Astrocyte of the cerebellum (primary cell): ENCODE data around the gene PDZD7.

Experiments
- DNase-seq: peaks from one replicate; pipeline ENCODE4 v3.0.0-alpha.2; 2011; ENCODE audit warnings: low read depth
- H3K4me3 ChIP-seq: 2 replicates; pipeline ENCODE4 v1.5.1; 2011; ENCODE audit warnings: mild to moderate bottlenecking, low read depth, low read length, moderate library complexity
- CTCF ChIP-seq: IDR thresholded peaks from 2 replicates; pipeline ENCODE4 v1.5.1; 2012; ENCODE audit warnings: low read length, low read depth, moderate library complexity, mild to moderate bottlenecking; ENCODE audit errors: missing control alignments
- in situ Hi-C: cut with HindIII; loops from 2 replicates; pipeline ENCODE4 v1.10.0; 2017; ENCODE audit warnings: low sequenced_read_pairs

The PDZD7 gene

GRCh38 chr10:101005869-101006567 lies 24.9 kb downstream of the PDZD7 start:
- in situ Hi-C loops = no loop called here
- no peak for DNase-seq
- TF ChIP-seq CTCF = no peak
- H3K4me3 ChIP-seq = no peak overlapping the region

- H3K4me3 ChIP-seq = no peak overlapping the region
- no peak for DNase-seq
- in situ Hi-C loops = no loop called here
- TF ChIP-seq CTCF = no peak
Measured at GRCh38 chr10:101005361-101005760, 25.6 kb downstream of the PDZD7 start.

- in situ Hi-C loops = no loop called here
- TF ChIP-seq CTCF = no peak
- no peak overlapping the region for H3K4me3 ChIP-seq
- DNase-seq = no peak
Measured at GRCh38 chr10:101003639-101004206, 27.2 kb downstream of the PDZD7 start.

GRCh38 chr10:101002456-101002855 lies 28.5 kb downstream of the PDZD7 start:
- no peak for DNase-seq
- in situ Hi-C loops = no loop called here
- TF ChIP-seq CTCF = no peak
- H3K4me3 ChIP-seq = no peak overlapping the region

GRCh38 chr10:101001659-101002035 lies 29.3 kb downstream of the PDZD7 start:
- TF ChIP-seq CTCF = no peak
- in situ Hi-C loops = no loop called here
- no peak for DNase-seq
- peak overlapping the region; percentile 91 for H3K4me3 ChIP-seq

- TF ChIP-seq CTCF = no peak
- peak overlapping the region; percentile 91 for H3K4me3 ChIP-seq
- in situ Hi-C loops = no loop called here
- peak; percentile 55 for DNase-seq
Measured at GRCh38 chr10:101000915-101001658, 29.8 kb downstream of the PDZD7 start.
